NCI-H1105 (cell line): ENCODE data around the gene ANKRD55.
"Not testable (repeated sequence)": the region's sequence is repeated elsewhere in the genome, so short reads cannot be mapped to it uniquely, and the experiment has no call there.

ENCODE experiments used
- DNase-seq: peaks from one replicate; lab custom pipeline; 2025; lab: John Stamatoyannopoulos, UW

The ANKRD55 gene

GRCh38 chr5:56102207-56102606 lies 130.9 kb downstream of the ANKRD55 start:
- not testable (repeated sequence) for DNase-seq

- DNase-seq = no peak
Measured at GRCh38 chr5:56101180-56101579, 131.9 kb downstream of the ANKRD55 start.

- DNase-seq = no peak
Measured at GRCh38 chr5:56100439-56101176, 132.5 kb downstream of the ANKRD55 start.

GRCh38 chr5:56099346-56099745 lies 133.8 kb downstream of the ANKRD55 start:
- no peak for DNase-seq

- DNase-seq = no peak
Measured at GRCh38 chr5:56097055-56097454, 136.1 kb downstream of the ANKRD55 start.

GRCh38 chr5:56095579-56096102 lies 137.5 kb downstream of the ANKRD55 start:
- no peak for DNase-seq

- DNase-seq = no peak
Measured at GRCh38 chr5:56094579-56095361, 138.4 kb downstream of the ANKRD55 start.

- no peak for DNase-seq
Measured at GRCh38 chr5:56093970-56094369, 139.2 kb downstream of the ANKRD55 start.

GRCh38 chr5:56092115-56092514 lies 141.0 kb downstream of the ANKRD55 start:
- DNase-seq = no peak

GRCh38 chr5:56091664-56092063 lies 141.5 kb downstream of the ANKRD55 start:
- DNase-seq = no peak

- DNase-seq = no peak
Measured at GRCh38 chr5:56090793-56091460, 142.2 kb downstream of the ANKRD55 start.

GRCh38 chr5:56088967-56089829 lies 143.9 kb downstream of the ANKRD55 start:
- DNase-seq = no peak

- no peak for DNase-seq
Measured at GRCh38 chr5:56088431-56088949, 144.6 kb downstream of the ANKRD55 start.

- no peak for DNase-seq
Measured at GRCh38 chr5:56085193-56085592, 147.9 kb downstream of the ANKRD55 start.

GRCh38 chr5:56083286-56083854 lies 149.8 kb downstream of the ANKRD55 start:
- DNase-seq = no peak

GRCh38 chr5:56081053-56081642 lies 152.0 kb downstream of the ANKRD55 start:
- not testable (repeated sequence) for DNase-seq

- no peak for DNase-seq
Measured at GRCh38 chr5:56080375-56081052, 152.6 kb downstream of the ANKRD55 start.

- not testable (repeated sequence) for DNase-seq
Measured at GRCh38 chr5:56079157-56079500, 154.0 kb downstream of the ANKRD55 start.

- no peak for DNase-seq
Measured at GRCh38 chr5:56078278-56079156, 154.6 kb downstream of the ANKRD55 start.
